ENCODE data around the gene CORO6. TPM values are rescaled to one million over a fixed set of nuclear protein-coding genes. Genes with fewer than 3 reads are reported as not detected.
A peak's percentile ranks its signal among the peaks of the same experiment; 100 is the strongest.

CORO6 gene
- total and polyA plus RNA-seq, 2 donors from 2014 or later, result 2.1 to 5.9 TPM

DNA sequence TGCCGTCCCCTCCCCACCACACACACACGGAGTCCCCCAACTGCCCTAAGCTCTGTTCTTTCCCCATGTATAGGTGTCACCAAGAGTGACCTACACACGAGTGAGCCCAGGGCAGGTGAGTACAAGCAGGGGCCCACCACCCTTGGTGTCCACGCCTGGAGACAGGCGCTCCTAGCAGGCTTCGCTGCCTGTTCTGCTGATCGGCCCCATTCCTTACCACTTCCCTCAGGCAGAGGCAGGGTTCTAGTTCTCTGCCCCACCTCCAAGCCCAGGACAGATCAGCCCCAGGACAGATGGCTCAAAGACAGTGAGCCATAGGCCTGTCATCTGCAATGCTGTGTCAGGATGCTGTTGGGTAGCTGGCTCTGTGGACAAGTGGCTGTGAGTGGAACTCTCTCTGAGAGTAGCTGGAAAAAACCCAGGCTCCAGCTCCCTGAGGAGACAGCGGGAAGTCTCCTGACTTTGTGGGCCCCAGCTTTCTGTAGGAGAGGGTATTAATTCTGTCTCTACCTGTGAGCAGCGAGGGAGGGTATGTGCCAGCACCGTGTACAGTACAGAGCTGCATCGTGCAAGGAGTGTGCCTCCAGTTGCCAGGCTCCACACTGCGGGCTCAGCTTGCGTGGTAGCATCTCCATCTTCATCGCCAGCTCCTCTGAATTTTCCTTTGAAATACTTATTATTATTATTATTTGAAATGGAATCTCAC lies 53.3 kb downstream of the CORO6 start:
- H3K27ac ChIP-seq (ENCODE audit: low read depth in 2 of 2, low read length in 2 of 2), result peak overlapping the region; percentile 80 to 82
- H3K4me1 ChIP-seq (ENCODE audit: control insufficient read depth in 2 of 3, insufficient read depth in 2 of 3, low read depth in 1 of 3, low read length in 3 of 3), result peaks cover 0 to 12% (median 8%) of the 10 kb centered on the region in 3 donors
- DNase-seq, result peak in 1 of 5 donors; percentile 66
- H3K36me3 ChIP-seq (ENCODE audit: control insufficient read depth in 2 of 3, insufficient read depth in 3 of 3, low read length in 3 of 3), result no peaks in the 10 kb centered on the region
- H3K27me3 ChIP-seq (ENCODE audit: control insufficient read depth, insufficient read depth, low read length), result no peaks in the 10 kb centered on the region
- no peak for FAIRE-seq
- intact Hi-C loops (cut with DNase I), result no loop called here
- H3K9me3 ChIP-seq (ENCODE audit: control insufficient read depth in 2 of 3, insufficient read depth in 1 of 3, low read length in 3 of 3), result no peaks in the 10 kb centered on the region
- H3K9ac ChIP-seq (ENCODE audit: low read length in 3 of 3), result peak overlapping the region; percentile 39 to 87 (median 60)
- TF ChIP-seq, protein P1, sequence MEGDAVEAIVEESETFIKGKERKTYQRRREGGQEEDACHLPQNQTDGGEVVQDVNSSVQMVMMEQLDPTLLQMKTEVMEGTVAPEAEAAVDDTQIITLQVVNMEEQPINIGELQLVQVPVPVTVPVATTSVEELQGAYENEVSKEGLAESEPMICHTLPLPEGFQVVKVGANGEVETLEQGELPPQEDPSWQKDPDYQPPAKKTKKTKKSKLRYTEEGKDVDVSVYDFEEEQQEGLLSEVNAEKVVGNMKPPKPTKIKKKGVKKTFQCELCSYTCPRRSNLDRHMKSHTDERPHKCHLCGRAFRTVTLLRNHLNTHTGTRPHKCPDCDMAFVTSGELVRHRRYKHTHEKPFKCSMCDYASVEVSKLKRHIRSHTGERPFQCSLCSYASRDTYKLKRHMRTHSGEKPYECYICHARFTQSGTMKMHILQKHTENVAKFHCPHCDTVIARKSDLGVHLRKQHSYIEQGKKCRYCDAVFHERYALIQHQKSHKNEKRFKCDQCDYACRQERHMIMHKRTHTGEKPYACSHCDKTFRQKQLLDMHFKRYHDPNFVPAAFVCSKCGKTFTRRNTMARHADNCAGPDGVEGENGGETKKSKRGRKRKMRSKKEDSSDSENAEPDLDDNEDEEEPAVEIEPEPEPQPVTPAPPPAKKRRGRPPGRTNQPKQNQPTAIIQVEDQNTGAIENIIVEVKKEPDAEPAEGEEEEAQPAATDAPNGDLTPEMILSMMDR (IDR thresholded peaks at IDR 0.05; ENCODE audit: borderline replicate concordance, extremely low read depth, insufficient read depth), result no peak
- peak overlapping the region; percentile 63 to 87 (median 76) for H3K4me3 ChIP-seq (ENCODE audit: low read length in 3 of 3)

DNA sequence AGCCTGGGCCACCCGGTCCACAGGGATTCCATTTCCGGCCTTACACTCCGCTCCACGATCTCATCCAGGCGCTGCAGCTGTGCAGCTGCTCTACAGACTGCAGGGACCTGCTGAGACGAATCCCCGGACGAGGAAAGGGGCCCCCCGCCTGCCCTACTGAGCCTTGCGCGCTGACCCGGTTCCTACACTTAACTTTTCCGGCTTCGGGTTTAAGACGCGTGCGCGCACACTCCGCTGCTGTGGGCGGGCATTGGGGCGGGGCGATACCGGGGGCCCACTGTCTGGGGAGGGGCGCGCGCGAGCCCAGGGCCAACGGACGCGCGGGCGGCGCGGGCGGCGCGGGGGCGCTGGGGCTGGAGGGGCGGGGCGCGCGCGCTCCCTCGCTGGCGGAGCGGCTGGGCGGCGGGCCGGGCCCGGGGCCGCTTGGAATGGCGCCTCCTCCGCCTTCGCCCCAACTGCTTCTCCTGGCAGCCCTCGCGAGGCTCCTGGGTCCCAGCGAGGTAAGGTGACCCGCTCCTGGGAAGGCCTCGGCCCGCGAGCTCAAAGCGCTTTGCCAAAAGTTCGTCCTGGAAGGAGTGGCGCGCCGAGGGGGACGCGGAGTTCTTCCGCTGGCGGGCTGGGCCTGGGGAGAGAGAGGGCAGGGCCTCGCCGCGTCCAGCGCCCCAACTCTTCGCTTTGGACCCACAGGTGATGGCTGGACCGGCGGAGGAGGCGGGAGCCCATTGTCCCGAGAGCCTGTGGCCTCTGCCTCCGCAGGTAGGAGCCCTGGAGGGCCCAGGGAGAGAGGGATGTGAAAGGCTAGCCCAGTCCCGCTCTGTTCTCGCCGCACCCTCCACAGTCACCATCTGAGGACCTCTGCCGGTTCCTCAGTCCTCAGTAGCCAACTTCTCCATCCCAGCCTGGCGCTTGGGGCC lies 54.1 kb downstream of the CORO6 start, which contains the start of gene TP53I13:
Gene TP53I13 (plus strand): TSS at position 371 of the 914 bp plus-strand sequence. CDS start 58 bp downstream, at position 429.
- Histone ChIP-seq H3K4me1 (ENCODE audit: control insufficient read depth in 2 of 3, insufficient read depth in 2 of 3, low read depth in 1 of 3, low read length in 3 of 3) (peaks cover 0 to 16% (median 11%) of the 10 kb centered on the region in 3 donors), H3K9me3 (ENCODE audit: control insufficient read depth in 2 of 3, insufficient read depth in 1 of 3, low read length in 3 of 3) (no peaks in the 10 kb centered on the region), H3K27ac (ENCODE audit: low read depth in 2 of 2, low read length in 2 of 2) (peak within 1 kb of the TSS; percentile 87 to 91), H3K9ac (ENCODE audit: low read length in 3 of 3) (peak within 1 kb of the TSS; percentile 42 to 87 (median 75)), H3K36me3 (ENCODE audit: control insufficient read depth in 2 of 3, insufficient read depth in 3 of 3, low read length in 3 of 3) (no peaks in the 10 kb centered on the region), H3K27me3 (ENCODE audit: control insufficient read depth, insufficient read depth, low read length) (no peaks in the 10 kb centered on the region), H3K4me3 (ENCODE audit: low read length in 3 of 3) (peak within 1 kb of the TSS; percentile 63 to 87 (median 86))
- intact Hi-C loops (cut with DNase I), result no loop called here
- DNase-seq (peak; percentile 91 to 96 (median 93)), FAIRE-seq (no peak)
- TF ChIP-seq, protein P1 (IDR thresholded peaks at IDR 0.05; ENCODE audit: borderline replicate concordance, extremely low read depth, insufficient read depth), result no peak

DNA sequence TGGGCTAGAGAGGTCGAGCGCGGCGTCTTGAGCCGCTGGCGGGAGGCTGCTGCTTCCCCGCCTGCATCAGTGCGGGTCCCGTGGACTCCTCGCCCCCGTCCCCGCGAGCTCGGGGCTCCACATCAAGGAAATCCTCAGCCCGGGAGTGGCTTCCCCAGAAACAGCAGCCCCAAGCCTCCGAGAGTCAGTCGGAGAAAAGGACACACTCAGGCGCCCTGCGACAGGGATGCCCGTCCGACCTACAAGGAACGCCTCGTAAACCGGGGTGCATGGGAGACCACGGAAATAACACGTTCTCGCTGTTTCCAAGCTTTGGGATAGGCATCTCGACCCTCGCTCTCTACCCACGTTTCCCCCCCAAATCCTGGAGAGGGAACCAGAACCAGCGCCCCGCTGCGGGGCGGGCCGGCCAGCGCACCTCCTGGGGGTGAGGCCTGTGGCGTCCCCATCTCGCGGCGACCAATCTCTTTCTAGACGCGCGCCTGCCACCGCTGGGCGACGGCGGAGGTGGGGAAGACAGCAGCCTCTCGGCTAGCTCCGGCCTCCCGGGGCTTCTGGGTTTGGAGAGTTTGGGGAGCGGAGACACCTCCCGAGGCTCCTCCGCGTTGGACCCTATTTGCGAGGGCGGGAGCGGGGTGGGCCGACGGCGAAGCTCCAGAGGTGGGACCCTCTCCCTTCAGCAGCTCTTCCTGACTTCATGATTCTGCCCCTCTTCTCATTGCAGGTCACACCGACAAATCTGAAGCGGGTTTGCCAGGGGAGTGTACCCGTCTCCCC lies 55.0 kb downstream of the CORO6 start:
- no peak for FAIRE-seq
- H3K9ac ChIP-seq (ENCODE audit: low read length in 3 of 3), result peak overlapping the region; percentile 42 to 75 (median 63)
- H3K27ac ChIP-seq (ENCODE audit: low read depth in 2 of 2, low read length in 2 of 2), result peak overlapping the region; percentile 87 to 91
- no peaks in the 10 kb centered on the region for H3K9me3 ChIP-seq (ENCODE audit: control insufficient read depth in 2 of 3, insufficient read depth in 1 of 3, low read length in 3 of 3)
- peaks cover 0 to 16% (median 11%) of the 10 kb centered on the region in 3 donors for H3K4me1 ChIP-seq (ENCODE audit: control insufficient read depth in 2 of 3, insufficient read depth in 2 of 3, low read depth in 1 of 3, low read length in 3 of 3)
- H3K36me3 ChIP-seq (ENCODE audit: control insufficient read depth in 2 of 3, insufficient read depth in 3 of 3, low read length in 3 of 3), result no peaks in the 10 kb centered on the region
- peak; percentile 70 to 92 (median 78) for DNase-seq
- intact Hi-C loops (cut with DNase I), result no loop called here
- H3K27me3 ChIP-seq (ENCODE audit: control insufficient read depth, insufficient read depth, low read length), result no peaks in the 10 kb centered on the region
- H3K4me3 ChIP-seq (ENCODE audit: low read length in 3 of 3), result peak overlapping the region; percentile 62 to 86 (median 81)
- TF ChIP-seq, protein P1 (IDR thresholded peaks at IDR 0.05; ENCODE audit: borderline replicate concordance, extremely low read depth, insufficient read depth), result no peak

All from kidney (tissue), 14 donors.